ENCODE results near the gene ARHGAP24.

The ARHGAP24 gene

GRCh38 chr4:85696661-85697060 is 221.7 kb downstream of the ARHGAP24 start:
- no peak for TF ChIP-seq CTCF (IDR thresholded peaks at IDR 0.05; ENCODE audit: unreplicated experiment in 3 of 3)
- Mint-ChIP-seq H3K36me3 (ENCODE audit: low read depth) (no peaks in the 10 kb centered on the region), H3K27me3 (ENCODE audit: low read depth) (no peaks in the 10 kb centered on the region), H3K4me3 (no peak overlapping the region), H3K9me3 (peaks cover 2% of the 10 kb centered on the region), H3K4me1 (no peaks in the 10 kb centered on the region), H3K27ac (no peak overlapping the region)

GRCh38 chr4:85697854-85698253 is 222.9 kb downstream of the ARHGAP24 start:
- Mint-ChIP-seq H3K9me3 (no peaks in the 10 kb centered on the region), H3K27me3 (ENCODE audit: low read depth) (no peaks in the 10 kb centered on the region), H3K27ac (no peak overlapping the region), H3K4me1 (no peaks in the 10 kb centered on the region), H3K4me3 (no peak overlapping the region), H3K36me3 (ENCODE audit: low read depth) (no peaks in the 10 kb centered on the region)
- no peak for TF ChIP-seq CTCF (IDR thresholded peaks at IDR 0.05; ENCODE audit: unreplicated experiment in 3 of 3)

- no peak overlapping the region for H3K27ac Mint-ChIP-seq
- no peaks in the 10 kb centered on the region for H3K4me1 Mint-ChIP-seq
- TF ChIP-seq CTCF (IDR thresholded peaks at IDR 0.05; ENCODE audit: unreplicated experiment in 3 of 3), result no peak
- H3K27me3 Mint-ChIP-seq (ENCODE audit: low read depth), result no peaks in the 10 kb centered on the region
- H3K4me3 Mint-ChIP-seq, result no peak overlapping the region
- no peaks in the 10 kb centered on the region for H3K9me3 Mint-ChIP-seq
- H3K36me3 Mint-ChIP-seq (ENCODE audit: low read depth), result no peaks in the 10 kb centered on the region
Measured at GRCh38 chr4:85700362-85700761, 225.4 kb downstream of the ARHGAP24 start.

- no peak overlapping the region for H3K4me3 Mint-ChIP-seq
- no peak overlapping the region for H3K27ac Mint-ChIP-seq
- H3K27me3 Mint-ChIP-seq (ENCODE audit: low read depth), result no peaks in the 10 kb centered on the region
- no peaks in the 10 kb centered on the region for H3K9me3 Mint-ChIP-seq
- H3K36me3 Mint-ChIP-seq (ENCODE audit: low read depth), result no peaks in the 10 kb centered on the region
- no peak for TF ChIP-seq CTCF (IDR thresholded peaks at IDR 0.05; ENCODE audit: unreplicated experiment in 3 of 3)
- H3K4me1 Mint-ChIP-seq, result no peaks in the 10 kb centered on the region
Measured at GRCh38 chr4:85701861-85702321, 226.9 kb downstream of the ARHGAP24 start.

GRCh38 chr4:85703096-85703495 is 228.1 kb downstream of the ARHGAP24 start:
- no peaks in the 10 kb centered on the region for H3K36me3 Mint-ChIP-seq (ENCODE audit: low read depth)
- H3K27me3 Mint-ChIP-seq (ENCODE audit: low read depth), result no peaks in the 10 kb centered on the region
- no peak overlapping the region for H3K4me3 Mint-ChIP-seq
- H3K9me3 Mint-ChIP-seq, result no peaks in the 10 kb centered on the region
- no peaks in the 10 kb centered on the region for H3K4me1 Mint-ChIP-seq
- no peak overlapping the region for H3K27ac Mint-ChIP-seq
- TF ChIP-seq CTCF (IDR thresholded peaks at IDR 0.05; ENCODE audit: unreplicated experiment in 3 of 3), result no peak

GRCh38 chr4:85707611-85708010 is 232.7 kb downstream of the ARHGAP24 start:
- H3K9me3 Mint-ChIP-seq, result no peaks in the 10 kb centered on the region
- H3K36me3 Mint-ChIP-seq (ENCODE audit: low read depth), result no peaks in the 10 kb centered on the region
- no peaks in the 10 kb centered on the region for H3K27me3 Mint-ChIP-seq (ENCODE audit: low read depth)
- H3K27ac Mint-ChIP-seq, result no peak overlapping the region
- no peak for TF ChIP-seq CTCF (IDR thresholded peaks at IDR 0.05; ENCODE audit: unreplicated experiment in 3 of 3)
- no peaks in the 10 kb centered on the region for H3K4me1 Mint-ChIP-seq
- H3K4me3 Mint-ChIP-seq, result no peak overlapping the region
